Right lobe of liver (tissue), 4 donors: ENCODE data around the gene FAM76B.

Source experiments
- CTCF ChIP-seq, 4 donors: fragments of 200-600 bp in 3 of 4; fragments of 450-650 bp in 1 of 4; IDR thresholded peaks; one replicate each; pipeline versions ENCODE4 v1.5.1 to v1.8.0; 2016 to 2022; ENCODE audit warnings: antibody characterized with exemption in 4 of 4, mild to moderate bottlenecking in 2 of 4
- POLR2A ChIP-seq: fragments of 450-650 bp; IDR thresholded peaks from one replicate; pipeline ENCODE4 v1.6.1; 2017; ENCODE audit warnings: antibody characterized with exemption, mild to moderate bottlenecking
- donor health status: DM: no; HTN: no; CAD: no.
- donor health status: DM: no; HTN: no; CAD: no.
- donor health status: DM: no; HTN: yes; CAD: no.

- TF ChIP-seq CTCF (IDR thresholded peaks at IDR 0.05) (no peak), POLR2A (no peak)
Observed at GRCh38 chr11:95728790-95729189, 60.8 kb downstream of the FAM76B start.
